ELF-1 (cell line): ENCODE measurements around the gene TUG1.
A peak's percentile ranks its signal among the peaks of the same experiment; 100 is the strongest.

ENCODE experiments used
- DNase-seq: peaks from one replicate; pipeline ENCODE4 v3.0.0-alpha.2; 2016; ENCODE audit warnings: low read depth, low spot score

The TUG1 gene

DNA sequence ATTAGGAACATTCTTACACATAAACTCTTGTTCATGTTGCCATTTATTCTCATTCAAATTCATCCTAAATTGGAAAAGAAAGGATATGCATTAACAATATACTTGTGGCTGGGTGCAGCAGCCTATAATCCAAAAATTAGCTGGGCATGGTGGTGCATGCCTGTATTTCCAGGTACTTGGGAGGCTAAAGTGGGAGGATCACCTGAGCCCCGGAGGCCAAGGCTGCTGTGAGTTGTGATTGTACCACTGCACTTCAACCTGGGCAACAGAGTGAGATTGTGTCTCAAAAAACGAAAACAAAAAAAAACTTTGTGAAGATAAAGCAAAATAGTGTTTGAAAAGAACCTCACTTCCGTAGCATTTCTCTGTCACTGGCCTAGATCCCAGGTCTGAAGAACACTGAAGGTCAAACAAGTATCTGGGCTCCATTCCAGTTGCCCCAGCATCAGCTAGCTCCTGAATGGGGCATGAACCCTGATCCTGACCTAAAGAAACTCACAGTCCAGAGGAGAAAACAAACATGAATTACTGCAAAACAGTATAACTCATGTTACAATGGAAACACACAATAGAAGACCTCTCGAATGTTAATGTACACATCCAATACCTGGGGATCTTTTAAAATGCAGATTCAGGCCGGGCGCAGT is 32.2 kb downstream of the TUG1 start:
- no peak for DNase-seq

DNA sequence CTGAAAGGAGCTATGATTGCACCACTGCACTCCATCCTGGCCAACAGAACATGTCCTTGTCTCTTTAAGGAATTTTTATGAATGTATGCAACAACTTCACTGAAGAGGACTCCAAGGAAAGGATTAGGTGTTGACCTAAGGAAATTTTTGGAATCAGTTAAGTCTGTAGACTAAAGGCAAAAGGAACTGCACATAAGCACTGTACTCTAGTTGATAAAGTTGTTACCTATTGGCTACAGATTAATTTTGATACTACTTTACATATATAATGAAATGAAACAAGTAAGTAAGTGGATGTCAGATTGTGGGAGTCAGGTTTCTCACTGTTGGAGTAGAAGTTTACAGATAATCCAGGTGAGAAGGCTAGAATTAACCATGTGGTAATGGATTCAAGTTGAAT is 36.5 kb downstream of the TUG1 start:
- no peak for DNase-seq

GRCh38 chr22:31019191-31019930 is 50.3 kb downstream of the TUG1 start:
- peak; percentile 48 for DNase-seq

DNA sequence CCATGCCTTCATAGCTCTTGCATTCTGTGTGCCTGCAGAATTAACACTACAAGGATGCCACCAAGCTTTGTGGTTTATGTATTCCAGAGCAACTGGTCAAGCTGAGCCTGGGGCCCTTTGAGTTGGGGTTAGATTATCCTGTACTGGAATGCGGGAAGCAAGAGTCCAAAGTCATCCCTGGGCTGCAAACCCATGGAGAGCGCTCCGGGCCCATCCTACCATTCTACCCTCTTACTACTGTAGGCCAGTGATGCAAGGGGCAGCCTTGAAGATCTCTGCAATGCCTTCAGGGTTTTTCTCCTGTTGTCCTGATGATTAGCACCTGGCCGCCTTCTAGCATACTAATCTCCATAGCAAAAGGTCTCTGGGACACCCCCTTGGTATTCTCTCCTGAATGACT is 51.3 kb downstream of the TUG1 start:
- peak; percentile 95 for DNase-seq

- no peak for DNase-seq
Measured at GRCh38 chr22:31022516-31022915, 53.5 kb downstream of the TUG1 start.
